Loucy (cell line): ENCODE data around the gene TGFB2.

Source experiments
- EZH2phosphoT487 ChIP-seq: fragments of 200-600 bp; IDR thresholded peaks from 2 replicates; pipeline ENCODE4 v1.6.1; 2018; ENCODE audit warnings: antibody characterized with exemption, mild to moderate bottlenecking, moderate library complexity, borderline replicate concordance
- TF ChIP-seq, protein P1 (sequence below): fragments of 200-600 bp; sonication (generic); conservative IDR thresholded peaks from 2 replicates; pipeline ENCODE4 v1.5.1; 2014; ENCODE audit warnings: mild to moderate bottlenecking, antibody characterized with exemption, low read length

GRCh38 chr1:218374401-218375353 is 29.5 kb downstream of the TGFB2 start:
- TF ChIP-seq, protein P1, sequence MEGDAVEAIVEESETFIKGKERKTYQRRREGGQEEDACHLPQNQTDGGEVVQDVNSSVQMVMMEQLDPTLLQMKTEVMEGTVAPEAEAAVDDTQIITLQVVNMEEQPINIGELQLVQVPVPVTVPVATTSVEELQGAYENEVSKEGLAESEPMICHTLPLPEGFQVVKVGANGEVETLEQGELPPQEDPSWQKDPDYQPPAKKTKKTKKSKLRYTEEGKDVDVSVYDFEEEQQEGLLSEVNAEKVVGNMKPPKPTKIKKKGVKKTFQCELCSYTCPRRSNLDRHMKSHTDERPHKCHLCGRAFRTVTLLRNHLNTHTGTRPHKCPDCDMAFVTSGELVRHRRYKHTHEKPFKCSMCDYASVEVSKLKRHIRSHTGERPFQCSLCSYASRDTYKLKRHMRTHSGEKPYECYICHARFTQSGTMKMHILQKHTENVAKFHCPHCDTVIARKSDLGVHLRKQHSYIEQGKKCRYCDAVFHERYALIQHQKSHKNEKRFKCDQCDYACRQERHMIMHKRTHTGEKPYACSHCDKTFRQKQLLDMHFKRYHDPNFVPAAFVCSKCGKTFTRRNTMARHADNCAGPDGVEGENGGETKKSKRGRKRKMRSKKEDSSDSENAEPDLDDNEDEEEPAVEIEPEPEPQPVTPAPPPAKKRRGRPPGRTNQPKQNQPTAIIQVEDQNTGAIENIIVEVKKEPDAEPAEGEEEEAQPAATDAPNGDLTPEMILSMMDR: no peak
- no peak for TF ChIP-seq EZH2phosphoT487
